Duodenal mucosa (tissue), 2 donors: ENCODE data around the gene LIPG.
"Not testable (repeated sequence)": the region's sequence is repeated elsewhere in the genome, so short reads cannot be mapped to it uniquely, and the experiment has no call there.

Source experiments
- H3K27ac ChIP-seq: one replicate; pipeline ENCODE4 v1.7.0; 2013; ENCODE audit warnings: low read depth, low read length
- H3K27me3 ChIP-seq, 2 donors: one replicate each; pipeline ENCODE4 v1.7.0; 2013; ENCODE audit warnings: low read length in 2 of 2, control low read depth in 1 of 2; ENCODE audit not compliant: insufficient read depth in 2 of 2, control insufficient read depth in 1 of 2
- H3K36me3 ChIP-seq, 2 donors: one replicate each; pipeline ENCODE4 v1.7.0; 2013; ENCODE audit warnings: low read length in 2 of 2, control low read depth in 1 of 2; ENCODE audit not compliant: insufficient read depth in 2 of 2, control insufficient read depth in 1 of 2
- H3K4me1 ChIP-seq, 2 donors: one replicate each; pipeline ENCODE4 v1.7.0; 2013; ENCODE audit warnings: low read length in 2 of 2, control low read depth in 1 of 2; ENCODE audit not compliant: insufficient read depth in 2 of 2, control insufficient read depth in 1 of 2
- H3K4me3 ChIP-seq, 2 donors: one replicate each; pipeline ENCODE4 v1.7.0; 2013; ENCODE audit warnings: low read length in 2 of 2, low read depth in 1 of 2
- H3K9ac ChIP-seq, 2 donors: one replicate each; pipeline ENCODE4 v1.7.0; 2013; ENCODE audit warnings: low read length in 2 of 2, low read depth in 1 of 2
- H3K9me3 ChIP-seq, 2 donors: one replicate each; pipeline ENCODE4 v1.7.0; 2013; ENCODE audit warnings: low read length in 2 of 2, control low read depth in 1 of 2; ENCODE audit not compliant: control insufficient read depth in 1 of 2

The LIPG gene

DNA sequence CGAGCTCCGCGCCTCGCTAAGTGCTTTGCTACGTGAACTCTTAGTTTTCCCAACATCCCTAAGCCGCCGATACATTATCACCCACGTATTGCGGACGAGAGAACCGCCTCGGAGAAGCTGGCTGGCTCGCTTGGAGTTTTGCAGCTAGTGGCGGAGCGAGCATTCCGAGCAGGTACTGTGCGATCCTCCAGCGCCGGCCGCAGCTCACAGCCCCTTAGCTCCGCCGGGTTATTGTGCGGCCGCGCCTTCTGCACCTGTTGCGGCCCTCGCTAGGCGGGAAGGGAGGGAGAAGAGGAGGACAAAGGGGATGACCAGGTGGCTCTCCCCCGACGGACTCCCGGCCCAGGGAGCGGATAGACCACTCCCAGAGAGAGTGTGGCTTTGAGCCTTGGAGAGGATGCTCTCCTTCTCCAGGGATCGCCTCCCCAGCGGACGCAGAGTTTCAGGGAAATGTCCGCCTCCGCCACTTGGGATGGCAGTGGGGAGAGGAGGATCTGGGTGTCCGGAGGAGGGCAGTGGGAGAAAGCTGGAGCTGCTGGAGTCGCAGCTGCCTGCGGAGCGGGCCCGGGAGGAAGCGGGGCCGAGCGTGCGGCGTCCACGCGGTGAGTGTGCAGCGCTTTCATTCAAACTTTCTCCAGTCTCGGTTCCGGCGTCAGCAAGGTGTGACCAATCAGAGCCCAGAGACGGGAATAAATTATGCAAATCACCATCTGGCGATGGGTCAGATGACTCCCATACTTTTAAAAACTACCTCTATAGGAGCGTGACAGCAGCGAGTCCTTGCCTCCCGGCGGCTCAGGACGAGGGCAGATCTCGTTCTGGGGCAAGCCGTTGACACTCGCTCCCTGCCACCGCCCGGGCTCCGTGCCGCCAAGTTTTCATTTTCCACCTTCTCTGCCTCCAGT, at the start of gene LIPG:
Gene LIPG (plus strand): TSS at position 769 of the 905 bp plus-strand sequence. CDS start 252 bp downstream, outside the sequence.
- peak within 1 kb of the TSS; percentile 40 to 76 for H3K9ac ChIP-seq
- no peaks in the 10 kb centered on the region for H3K9me3 ChIP-seq
- peaks cover 0 to 5% of the 10 kb centered on the region in 2 donors for H3K36me3 ChIP-seq
- peak within 1 kb of the TSS; percentile 65 to 87 for H3K4me3 ChIP-seq
- H3K4me1 ChIP-seq = peaks cover 29 to 35% of the 10 kb centered on the region in 2 donors
- H3K27me3 ChIP-seq = peaks cover 7 to 14% of the 10 kb centered on the region in 2 donors
- H3K27ac ChIP-seq = no peak within 1 kb of the TSS

DNA sequence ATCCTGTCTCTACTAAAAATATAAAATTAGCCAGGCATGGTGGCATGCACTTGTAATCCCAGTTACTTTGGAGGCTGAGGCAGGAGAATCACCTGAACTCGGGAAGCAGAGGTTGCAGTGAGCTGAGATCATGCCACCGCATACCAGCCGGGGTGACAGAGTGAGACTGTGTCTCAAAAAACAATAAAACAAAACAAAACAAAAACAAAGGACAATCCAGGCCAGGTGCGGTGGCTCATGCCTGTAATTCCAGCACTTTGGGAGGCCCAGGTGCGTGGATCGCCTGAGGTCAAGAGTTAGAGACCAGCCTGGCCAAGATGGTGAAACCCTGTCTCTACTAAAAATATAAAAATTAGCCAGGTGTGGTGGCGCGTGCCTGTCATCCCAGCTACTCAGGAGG, 49.0 kb upstream of the LIPG start:
- H3K9me3 ChIP-seq, H3K4me3 ChIP-seq, H3K4me1 ChIP-seq, H3K27me3 ChIP-seq, H3K36me3 ChIP-seq, H3K27ac ChIP-seq, H3K9ac ChIP-seq: not testable (repeated sequence)

DNA sequence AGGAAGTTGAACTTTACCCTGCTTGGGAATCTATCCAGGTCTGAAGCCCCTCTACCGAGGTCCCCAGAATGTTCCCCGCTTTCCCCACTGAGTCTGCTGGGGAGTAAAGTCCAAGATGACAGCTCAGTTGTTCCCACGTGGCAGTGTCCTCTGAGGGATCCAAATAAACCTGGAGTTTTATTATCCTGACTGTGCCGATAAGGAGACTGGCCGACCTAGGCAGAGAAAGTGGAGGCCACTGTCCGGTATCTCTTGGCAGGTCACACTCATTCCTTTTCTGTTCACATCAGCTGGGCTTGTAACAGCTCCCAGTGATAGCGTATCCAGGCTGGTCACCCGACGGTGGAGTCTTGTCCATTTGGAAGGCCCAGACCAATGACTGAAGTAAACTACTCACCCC, 47.3 kb upstream of the LIPG start:
- peaks cover 0 to 4% of the 10 kb centered on the region in 2 donors for H3K4me1 ChIP-seq
- no peak overlapping the region for H3K9ac ChIP-seq
- no peak overlapping the region for H3K4me3 ChIP-seq
- no peaks in the 10 kb centered on the region for H3K9me3 ChIP-seq
- H3K36me3 ChIP-seq = no peaks in the 10 kb centered on the region
- no peaks in the 10 kb centered on the region for H3K27me3 ChIP-seq
- H3K27ac ChIP-seq = no peak overlapping the region

DNA sequence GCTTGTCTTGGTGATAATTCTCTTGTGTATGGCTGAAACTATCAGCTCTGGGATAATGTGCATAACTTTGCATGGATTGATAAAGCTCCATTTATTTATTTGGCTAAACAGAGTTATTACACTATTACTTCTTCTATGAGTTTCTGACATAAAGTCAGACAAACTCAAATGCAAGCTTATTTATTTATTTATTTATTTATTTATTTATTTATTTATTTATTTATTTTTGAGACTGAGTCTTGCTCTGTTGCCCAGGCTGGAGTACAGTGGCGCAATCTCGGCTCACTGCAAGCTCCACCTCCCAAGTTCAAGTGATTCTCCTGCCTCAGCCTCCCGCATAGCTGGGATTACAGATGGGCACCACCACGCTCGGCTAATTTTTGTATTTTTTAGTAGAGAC, 46.9 kb upstream of the LIPG start:
- H3K27ac ChIP-seq = not testable (repeated sequence)

DNA sequence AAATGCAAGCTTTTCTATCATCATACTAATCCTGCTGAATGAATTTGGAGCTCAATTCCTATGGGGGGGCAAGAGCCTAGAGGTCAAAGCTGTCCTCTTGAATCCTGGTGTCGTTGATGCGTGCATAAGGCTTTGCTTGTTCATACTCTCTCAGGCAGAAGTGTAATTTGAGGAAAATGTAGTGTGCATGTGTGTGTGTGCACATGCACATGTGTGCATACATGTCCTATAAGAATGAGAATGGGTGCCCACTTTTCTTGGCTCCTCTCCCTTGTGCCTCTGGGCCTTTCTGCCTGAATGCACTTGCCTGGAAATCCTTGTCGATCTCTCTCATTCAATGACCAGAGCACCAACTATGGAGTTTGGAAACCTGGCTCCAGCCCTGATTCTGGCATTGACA, 46.3 kb upstream of the LIPG start:
- Histone ChIP-seq H3K9ac (no peak overlapping the region), H3K4me1 (peaks cover 0 to 4% of the 10 kb centered on the region in 2 donors), H3K27me3 (no peaks in the 10 kb centered on the region), H3K36me3 (no peaks in the 10 kb centered on the region), H3K27ac (no peak overlapping the region), H3K4me3 (no peak overlapping the region), H3K9me3 (no peaks in the 10 kb centered on the region)

More for the DNA sequence above, 46.9 kb upstream of the LIPG start:
- not testable (repeated sequence) for H3K4me3 ChIP-seq, H3K4me1 ChIP-seq, H3K9me3 ChIP-seq, H3K36me3 ChIP-seq, H3K27me3 ChIP-seq, H3K9ac ChIP-seq

DNA sequence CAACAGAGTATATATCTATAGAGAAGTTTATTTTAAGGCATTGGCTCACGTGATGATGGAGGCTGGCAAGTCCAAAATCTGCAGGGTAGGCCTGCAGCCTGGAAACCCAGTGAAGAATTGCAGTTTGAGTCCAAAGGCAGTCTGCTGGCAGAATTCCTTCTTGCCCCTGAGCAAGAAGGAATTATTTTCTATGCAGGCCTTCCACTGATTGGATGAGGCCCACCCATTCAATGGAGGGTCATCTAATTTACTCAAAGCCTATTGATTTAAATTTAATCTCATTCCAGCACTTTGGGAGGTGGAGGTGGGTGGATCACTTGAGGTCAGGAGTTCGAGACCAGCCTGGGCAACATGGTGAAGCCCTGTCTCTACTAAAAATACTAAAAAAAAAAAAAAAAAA, 44.4 kb upstream of the LIPG start:
- Histone ChIP-seq H3K27me3 (no peaks in the 10 kb centered on the region), H3K9me3 (no peaks in the 10 kb centered on the region), H3K4me3 (no peak overlapping the region), H3K4me1 (peaks cover 0 to 4% of the 10 kb centered on the region in 2 donors), H3K36me3 (no peaks in the 10 kb centered on the region), H3K9ac (no peak overlapping the region), H3K27ac (no peak overlapping the region)

DNA sequence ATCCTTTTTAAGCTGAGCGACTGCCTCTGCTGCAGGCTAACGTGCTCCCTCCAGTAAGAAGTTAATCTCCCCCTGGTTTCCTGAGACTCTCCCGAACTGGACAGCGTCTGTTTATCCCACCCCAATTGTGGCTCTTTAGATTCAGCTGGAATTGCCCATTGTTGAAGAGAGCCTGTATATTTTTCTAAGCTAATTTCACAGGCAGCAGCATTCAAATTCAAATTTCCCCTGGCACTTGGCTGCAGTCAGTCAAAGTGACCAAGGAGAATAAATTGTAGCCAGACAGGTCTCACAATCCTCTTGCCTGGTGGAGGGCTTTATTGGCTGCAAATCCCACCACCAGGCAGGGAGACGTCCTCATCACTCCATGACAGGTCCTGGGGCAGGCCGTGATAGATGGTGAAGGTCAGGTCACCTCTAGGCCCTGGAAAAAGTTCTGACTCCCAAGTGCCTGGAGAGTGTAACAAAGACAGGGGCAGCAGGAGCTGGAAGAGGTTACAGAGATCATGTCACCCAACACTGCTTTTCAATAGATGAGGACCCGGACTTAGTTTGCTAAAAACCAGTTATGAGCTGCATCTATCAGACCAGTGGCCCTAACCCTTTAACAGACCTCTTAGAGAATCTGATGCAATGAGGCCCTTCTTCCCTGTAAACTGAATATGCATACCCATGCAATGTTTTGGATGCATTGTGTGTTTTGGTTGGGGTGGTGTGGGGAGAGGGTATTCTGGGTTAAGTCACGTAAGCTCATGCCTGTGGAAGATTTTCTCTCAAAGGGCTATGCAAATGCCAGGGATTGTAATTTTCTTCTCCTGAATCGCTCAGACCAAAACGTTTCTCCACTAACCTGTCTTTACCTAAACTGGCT, 42.5 kb upstream of the LIPG start:
- Histone ChIP-seq H3K4me3 (no peak overlapping the region), H3K36me3 (no peaks in the 10 kb centered on the region)

DNA sequence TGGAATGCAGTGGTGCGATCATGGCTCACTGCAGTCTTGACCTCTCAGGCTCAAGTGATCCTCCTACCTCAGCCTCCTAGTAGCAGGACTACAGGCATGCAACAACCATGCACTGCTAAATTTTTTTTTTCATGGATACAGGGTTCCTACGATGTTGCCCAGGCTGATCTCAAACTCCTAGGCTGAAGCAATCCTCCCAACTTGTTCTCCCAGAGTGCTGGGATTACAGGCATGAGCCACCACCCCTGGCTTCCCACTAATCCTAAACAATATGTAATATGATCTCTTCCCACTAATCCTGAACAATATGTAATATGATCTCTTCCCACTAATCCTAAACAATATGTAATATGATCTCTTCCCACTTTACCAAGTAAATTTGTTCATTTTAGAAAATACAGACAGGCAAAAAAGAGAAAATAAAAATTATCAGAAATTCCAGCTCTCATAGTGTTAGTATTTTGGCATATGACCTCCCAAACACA, 41.2 kb upstream of the LIPG start:
- H3K9me3 ChIP-seq = no peaks in the 10 kb centered on the region
- no peaks in the 10 kb centered on the region for H3K4me1 ChIP-seq

More for the DNA sequence above, 42.5 kb upstream of the LIPG start:
- Histone ChIP-seq H3K9ac (no peak overlapping the region), H3K9me3 (no peaks in the 10 kb centered on the region), H3K4me1 (peaks cover 0 to 4% of the 10 kb centered on the region in 2 donors), H3K27me3 (no peaks in the 10 kb centered on the region), H3K27ac (no peak overlapping the region)

DNA sequence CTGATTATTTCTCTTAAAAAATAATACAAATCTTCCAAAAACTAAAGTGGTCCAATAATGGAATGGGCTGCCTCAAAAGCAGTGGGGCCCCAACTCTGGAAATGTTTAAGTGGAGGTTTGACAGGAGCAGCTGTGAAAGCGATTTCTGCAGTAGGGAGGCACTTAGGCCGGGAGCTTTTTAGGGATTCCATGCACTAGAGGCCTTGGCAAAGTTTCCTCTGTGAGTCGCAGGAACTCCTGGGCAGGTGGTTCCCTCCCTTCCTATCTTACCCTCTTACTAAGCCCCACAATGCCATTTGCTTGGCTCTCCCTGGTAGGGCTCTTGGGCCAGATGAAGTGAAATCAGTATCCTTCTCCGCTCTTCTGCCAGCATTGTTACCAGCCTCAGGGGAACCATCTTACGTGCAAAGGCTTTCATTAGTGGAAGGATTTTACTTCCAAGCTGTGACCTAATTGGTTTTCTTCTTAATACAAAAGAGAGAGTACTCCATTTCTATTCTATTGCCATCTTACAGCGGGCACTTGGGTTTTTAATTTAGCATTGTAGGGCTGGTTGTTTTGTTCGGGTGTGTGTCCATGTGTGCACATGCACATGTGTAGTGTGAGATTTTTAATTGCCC, 40.5 kb upstream of the LIPG start:
- H3K27ac ChIP-seq = no peak overlapping the region
- H3K4me3 ChIP-seq = no peak overlapping the region
- H3K4me1 ChIP-seq = no peaks in the 10 kb centered on the region
- no peaks in the 10 kb centered on the region for H3K27me3 ChIP-seq
- no peak overlapping the region for H3K9ac ChIP-seq
- H3K9me3 ChIP-seq = no peaks in the 10 kb centered on the region
- H3K36me3 ChIP-seq = no peaks in the 10 kb centered on the region

More for the DNA sequence above, 41.2 kb upstream of the LIPG start:
- Histone ChIP-seq H3K9ac (no peak overlapping the region), H3K36me3 (no peaks in the 10 kb centered on the region), H3K27ac (no peak overlapping the region), H3K27me3 (no peaks in the 10 kb centered on the region), H3K4me3 (no peak overlapping the region)
